Cardiac septum (tissue), 1 donor: ENCODE results near the gene MFSD6. TPM values are rescaled to one million over a fixed set of nuclear protein-coding genes. Genes with fewer than 3 reads are reported as not detected.
"Not testable (repeated sequence)": the region's sequence is repeated elsewhere in the genome, so short reads cannot be mapped to it uniquely, and the experiment has no call there.

Experiments used
- DNase-seq: peaks from one replicate; pipeline ENCODE4 v3.0.0-alpha.2; 2020; ENCODE audit warnings: low spot score
- intact Hi-C: fragments of 100-400 bp; cut with DNase I; formaldehyde crosslinking; loops from one replicate; pipeline ENCODE4 v1.14.0; 2022
- total RNA-seq: library from RNA; stranded (reverse); fragmentation: NEBNext Ultra II Directional; extraction: Animal tissue kit (Norgen Biotek cat#: 25700); gene quantifications from one replicate; pipeline ENCODE4 v1.2.1, GENCODE V29; 2021
- donor health status: DM: no; HTN: no; CAD: no.

MFSD6 gene
- total RNA-seq, 1 donor from 2014 or later, result 14.4 TPM

DNA sequence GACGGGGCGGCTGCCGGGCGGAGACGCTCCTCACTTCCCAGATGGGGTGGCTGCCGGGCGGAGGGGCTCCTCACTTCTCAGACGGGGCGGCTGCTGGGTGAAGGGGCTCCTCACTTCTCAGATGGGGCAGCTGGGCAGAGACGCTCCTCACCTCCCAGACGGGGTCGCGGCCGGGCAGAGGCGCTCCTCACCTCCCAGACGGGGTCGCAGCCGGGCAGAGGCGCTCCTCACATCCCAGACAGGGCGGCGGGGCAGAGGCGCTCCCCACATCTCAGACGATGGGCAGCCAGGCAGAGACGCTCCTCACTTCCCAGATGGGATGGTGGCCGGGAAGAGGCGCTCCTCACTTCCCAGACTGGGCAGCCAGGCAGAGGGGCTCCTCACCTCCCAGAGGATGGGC is 22.7 kb downstream of the MFSD6 start:
- DNase-seq, intact Hi-C loops: not testable (repeated sequence)

DNA sequence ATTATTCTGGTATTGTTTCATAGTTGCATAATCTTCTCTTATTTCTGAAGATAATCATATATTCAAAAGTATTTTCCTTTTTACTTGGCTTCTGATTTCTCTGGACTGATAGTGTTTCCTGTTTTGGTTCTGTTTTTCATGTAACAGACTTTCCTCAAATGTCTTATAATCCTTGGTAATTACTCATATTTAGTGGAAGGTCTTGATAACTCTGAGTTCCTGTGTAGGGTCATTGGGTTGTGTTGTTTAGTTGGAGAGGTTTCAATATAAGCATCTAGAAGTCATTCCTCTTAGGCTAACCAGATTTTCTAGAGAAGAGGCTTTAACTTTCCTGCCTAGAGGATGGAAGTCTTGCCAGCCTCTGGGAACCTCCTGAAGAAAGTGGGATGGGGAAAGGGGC is 23.8 kb downstream of the MFSD6 start:
- intact Hi-C loops, result no loop called here
- no peak for DNase-seq

DNA sequence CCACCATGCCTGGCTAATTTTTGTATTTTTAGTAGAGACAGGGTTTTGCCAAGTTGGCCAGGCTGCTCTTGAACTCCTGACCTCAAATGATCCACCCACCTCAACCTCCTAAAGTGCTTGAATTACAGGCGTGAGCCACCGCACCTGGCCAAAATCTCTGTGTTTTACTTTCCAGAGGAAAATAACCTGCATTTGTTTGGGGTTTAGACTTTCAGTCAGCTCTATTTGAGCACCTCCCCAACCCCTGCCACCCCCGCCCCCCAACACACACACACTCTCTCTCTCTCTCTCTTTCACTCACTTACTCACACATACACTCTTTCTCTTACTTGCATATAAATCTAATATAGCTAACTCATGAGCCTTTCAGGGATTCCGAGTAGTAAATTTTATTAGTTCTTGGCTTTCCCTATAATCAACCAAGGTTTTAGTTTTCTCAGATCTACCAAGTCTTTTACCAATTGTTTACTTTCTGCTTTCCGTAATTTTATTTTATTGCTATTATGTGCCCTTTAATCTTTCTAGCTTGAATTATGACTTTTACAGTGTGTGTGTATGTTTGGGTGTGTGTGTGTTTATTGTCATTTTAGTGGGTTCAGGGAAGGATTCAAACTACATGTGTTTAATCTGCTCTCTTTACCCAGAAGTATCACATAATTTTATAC is 24.5 kb downstream of the MFSD6 start:
- intact Hi-C loops, result no loop called here
- DNase-seq, result no peak

DNA sequence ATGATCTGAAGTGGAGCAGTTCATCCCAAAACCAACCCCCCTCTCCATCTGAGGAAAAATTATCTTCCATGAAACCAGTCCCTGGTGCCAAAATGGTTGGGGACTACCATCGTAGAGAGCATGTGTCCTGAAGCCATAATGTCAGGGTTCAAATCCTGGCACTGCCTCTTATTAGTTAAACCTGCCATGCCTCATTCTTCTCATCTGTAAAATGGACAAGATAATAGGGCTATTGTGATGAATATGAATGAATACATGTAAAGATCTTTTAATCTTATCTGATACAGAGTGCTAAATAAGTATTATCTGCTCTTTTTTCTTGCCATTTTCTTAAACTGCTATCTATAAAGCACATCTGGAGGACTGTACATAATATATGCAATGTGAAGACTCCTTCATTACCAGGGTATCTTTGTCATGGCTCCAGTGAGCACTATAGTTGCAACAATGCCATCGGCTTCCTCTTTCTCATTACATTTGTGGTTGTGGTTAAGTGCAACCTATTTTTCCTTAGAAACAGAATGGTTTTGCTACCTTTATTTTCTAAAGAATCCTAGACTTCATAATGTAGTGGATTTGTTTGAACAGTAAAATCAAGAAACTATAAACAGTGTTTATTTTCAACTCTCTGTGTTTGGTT is 27.0 kb downstream of the MFSD6 start:
- intact Hi-C loops, result no loop called here
- DNase-seq, result no peak

DNA sequence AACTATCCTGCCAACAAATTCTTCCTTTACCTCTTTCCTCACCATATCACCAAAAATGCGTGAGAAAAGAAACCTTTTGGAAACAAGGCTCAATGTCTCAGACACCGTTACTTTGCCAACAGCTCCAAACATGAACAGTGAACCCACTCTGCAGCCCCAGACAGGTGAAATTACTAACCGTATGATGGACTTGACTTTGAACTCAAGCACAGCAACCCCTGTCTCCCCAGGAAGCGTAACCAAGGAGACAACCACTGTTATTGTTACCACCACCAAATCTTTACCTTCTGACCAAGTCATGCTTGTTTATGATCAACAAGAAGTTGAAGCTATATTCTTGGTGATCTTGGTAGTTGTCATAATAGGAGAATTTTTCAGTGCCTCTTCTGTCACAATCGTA is 28.4 kb downstream of the MFSD6 start:
- DNase-seq, result no peak
- intact Hi-C loops, result no loop called here

DNA sequence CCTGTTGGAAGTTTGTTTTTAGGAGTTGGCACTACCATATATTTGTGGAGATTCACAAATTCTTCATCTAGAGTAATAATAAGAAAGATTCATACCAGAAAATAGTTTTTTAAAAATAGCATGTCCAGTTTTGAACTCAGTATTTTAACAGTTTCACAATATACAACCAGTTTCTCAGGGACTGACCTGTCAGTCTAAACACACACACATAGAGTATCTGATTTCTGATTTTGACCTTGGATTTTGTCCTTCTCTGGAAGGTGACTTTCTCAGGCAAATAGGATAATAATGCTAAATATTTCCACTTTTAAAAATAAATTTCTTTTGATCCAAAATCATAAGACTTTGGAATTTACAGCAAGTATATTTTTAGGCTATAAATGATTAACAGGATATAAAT is 32.0 kb downstream of the MFSD6 start:
- no peak for DNase-seq
- intact Hi-C loops, result no loop called here

DNA sequence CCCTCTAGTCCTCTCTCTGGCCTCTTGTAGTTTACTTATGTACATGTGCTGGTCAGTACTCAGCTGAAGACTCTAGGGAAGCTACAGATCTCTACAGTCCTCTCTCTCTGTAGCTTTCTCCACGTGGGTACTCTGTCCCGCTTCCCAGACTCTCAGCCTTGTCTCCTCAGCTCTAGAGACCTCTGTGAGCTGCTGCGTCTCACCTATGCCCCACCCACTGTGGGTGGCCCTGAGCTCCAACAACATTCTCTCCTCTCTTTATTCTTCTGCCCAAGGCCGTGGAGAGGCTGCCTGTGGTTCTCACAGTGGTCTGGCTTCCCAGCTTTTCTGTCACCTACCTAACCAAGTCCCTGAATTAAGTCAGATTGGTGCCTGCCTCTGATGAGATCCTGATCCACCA is 33.4 kb downstream of the MFSD6 start:
- DNase-seq, result no peak
- intact Hi-C loops, result no loop called here

DNA sequence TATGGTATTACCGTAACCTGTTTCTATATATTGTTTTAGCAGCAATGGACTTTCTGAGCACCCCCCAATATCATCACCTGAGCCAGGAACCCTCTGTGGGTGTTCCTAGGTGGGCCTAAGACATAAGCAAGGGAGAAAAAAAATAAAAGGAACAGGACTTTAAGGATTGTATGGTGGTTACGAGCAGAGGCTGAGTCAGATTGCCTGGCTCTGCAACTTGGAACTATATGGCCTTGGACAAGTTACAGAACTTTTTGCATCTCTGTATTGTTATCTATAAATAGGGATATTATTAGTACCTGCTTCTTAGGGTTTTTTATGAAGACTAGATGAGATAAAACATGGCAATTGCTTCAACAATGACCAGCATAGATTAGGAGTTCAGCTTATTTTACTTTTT is 34.9 kb downstream of the MFSD6 start:
- intact Hi-C loops, result no loop called here

DNA sequence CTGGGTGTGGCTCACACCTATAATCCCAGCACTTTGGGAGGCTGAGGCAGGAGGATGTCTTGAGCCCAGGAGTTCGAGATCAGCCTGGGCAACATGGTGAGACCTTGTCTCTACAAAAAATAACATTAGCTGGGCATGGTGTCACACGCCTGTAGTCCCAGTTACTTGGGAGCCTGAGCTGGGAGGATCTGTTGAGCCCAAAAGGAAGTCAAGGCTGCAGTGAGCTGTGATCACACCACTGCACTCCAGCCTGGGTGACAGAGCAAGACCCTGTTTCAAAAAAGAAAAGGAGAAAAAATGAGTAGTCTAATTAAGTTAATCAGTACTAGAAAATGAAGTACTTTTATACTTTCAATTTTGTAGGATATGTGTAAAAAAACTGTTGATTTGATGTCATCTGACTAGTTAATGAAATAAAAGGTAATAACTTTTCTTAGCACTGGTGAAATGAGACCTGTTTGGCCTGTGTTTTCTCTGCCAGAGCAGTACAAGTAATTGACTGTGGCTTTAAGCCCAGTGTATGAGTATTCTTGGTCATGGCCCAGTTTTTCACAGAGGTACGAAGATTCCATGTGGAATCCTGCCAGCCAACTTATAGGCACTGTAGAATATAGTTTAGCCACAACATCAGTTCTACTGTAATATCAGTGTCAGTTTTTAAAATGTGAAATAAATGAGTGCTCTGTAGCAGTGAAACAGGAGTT is 35.8 kb downstream of the MFSD6 start:
- no peak for DNase-seq
- intact Hi-C loops, result no loop called here

More for the DNA sequence above, 34.9 kb downstream of the MFSD6 start:
- no peak for DNase-seq

DNA sequence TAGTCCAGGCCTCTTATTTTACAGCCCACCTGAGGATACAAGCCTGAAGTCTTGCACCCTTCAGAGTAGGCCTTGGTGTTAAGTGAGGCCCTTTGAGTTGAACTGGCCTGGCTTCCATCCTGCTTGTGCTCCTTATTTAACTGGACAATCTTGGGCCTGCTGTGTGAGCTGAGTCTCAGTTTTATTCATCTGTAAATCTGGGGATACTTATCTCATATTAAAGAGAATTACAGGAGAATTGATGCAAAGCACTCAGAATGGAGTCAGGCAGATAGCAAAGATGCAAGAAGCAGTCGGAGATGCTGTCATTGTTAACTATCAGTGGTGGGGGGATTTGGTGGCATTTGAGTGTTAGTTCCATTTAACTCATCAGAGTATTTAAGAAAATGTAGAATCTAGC is 36.8 kb downstream of the MFSD6 start:
- intact Hi-C loops, result no loop called here
- DNase-seq, result no peak

DNA sequence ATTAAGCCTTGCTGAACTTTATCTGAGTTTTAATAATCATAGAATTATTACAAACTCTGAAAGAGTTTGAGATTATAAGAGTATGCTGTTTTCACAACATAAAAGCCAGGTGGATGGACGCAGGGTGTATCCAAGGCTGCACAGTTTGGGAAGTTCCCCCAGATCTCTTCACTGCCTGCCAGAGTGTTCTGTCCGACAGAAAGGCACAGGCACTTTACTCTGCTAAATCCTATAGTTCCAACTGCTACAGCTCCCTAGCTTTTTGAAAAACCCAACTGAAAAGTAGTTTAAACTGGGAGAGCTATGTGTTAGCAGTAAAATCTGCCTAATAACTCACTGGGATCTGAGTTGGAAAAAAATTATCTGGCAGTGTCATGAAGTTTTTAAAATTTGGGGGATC is 38.0 kb downstream of the MFSD6 start:
- intact Hi-C loops, result no loop called here
- DNase-seq, result no peak

DNA sequence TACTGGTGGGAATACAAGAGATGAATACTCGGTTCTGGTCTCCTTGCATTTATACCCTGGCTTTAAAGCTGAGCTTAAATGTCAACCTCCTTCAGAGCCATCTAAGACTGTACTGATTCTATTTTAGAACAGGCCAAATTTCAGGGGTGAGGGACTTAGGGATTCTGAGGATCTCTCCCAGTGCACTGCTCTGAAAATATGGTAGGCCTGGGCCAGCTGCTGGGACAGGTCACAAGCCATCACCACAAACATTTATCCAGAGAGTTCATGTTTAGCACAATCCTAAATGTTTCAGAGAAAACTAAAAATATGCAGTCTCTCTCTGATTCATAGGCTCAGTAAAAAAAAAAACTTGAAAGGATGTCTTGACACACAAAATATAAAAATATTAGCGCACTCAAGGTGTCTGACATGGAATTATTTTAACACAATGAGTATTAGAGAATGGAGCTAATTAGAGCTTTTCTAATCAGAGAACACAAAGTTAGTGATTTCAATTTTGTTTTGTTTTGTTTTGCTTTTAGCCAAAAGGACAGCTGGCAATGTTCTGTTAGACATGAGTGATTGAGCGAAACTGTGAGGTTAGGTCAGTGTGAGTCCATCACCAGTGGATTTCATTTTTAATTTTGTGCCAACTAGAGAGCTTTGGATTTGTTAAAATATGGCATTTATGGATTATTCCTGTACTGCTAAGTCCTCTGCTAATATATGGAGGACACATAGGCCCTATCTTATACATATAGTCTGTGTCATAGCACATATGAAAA is 38.8 kb downstream of the MFSD6 start:
- intact Hi-C loops, result no loop called here
- no peak for DNase-seq

DNA sequence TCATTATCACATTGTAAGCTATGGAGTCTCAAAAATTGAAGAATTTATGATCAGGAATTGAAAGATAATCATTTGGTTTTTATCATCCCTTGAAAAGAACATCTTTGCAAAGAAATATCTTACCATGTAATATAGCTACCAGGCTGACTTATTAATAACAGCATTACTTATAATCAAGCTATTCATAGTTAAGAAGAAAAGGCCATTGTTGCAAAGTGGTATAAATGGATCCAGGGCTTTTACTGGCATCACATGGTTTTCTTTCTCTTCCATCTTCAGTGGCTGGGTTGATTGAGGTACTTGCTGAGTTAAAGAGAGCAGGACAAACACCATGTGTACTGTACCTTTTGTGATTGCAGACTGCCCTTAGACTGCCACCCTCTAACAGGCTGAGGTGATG is 39.6 kb downstream of the MFSD6 start:
- intact Hi-C loops, result no loop called here
- DNase-seq, result no peak

DNA sequence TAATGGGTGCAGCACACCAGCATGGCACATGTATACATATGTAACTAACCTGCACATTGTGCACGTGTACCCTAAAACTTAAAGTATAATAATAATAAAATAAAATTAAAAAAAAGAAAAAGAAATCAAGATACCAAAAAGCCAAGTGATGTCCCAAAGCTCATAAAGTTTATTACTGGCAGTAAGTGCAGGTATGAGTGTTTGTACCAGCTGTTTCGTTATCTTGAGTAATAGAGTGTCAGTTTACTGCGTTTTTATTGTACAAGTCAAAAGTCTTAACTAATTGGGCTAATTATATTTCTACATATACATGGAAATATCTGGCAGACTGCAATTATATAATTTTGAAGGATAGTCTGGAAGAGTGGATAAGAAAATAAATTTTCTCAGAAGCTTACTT is 41.8 kb downstream of the MFSD6 start:
- DNase-seq, result no peak
- intact Hi-C loops, result no loop called here

DNA sequence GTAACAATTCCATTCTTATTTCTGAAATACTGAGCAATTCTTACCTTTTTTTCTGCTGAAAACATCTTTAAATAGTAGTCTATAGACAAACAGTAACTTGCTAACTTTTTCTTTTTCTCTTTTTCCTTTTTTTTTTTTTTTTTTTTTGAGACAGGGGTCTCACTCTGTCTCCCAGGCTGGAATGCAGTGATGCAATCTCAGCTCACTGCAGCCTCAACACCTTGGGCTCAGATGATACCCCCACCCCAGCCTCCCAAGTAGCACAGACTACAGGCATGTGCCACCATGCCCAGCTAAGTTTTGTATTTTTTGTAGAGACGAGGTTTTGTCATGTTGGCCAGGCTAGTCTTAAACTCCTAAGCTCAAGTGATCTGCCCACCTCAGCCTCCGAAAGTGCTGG is 42.2 kb downstream of the MFSD6 start:
- no peak for DNase-seq
- intact Hi-C loops, result no loop called here

DNA sequence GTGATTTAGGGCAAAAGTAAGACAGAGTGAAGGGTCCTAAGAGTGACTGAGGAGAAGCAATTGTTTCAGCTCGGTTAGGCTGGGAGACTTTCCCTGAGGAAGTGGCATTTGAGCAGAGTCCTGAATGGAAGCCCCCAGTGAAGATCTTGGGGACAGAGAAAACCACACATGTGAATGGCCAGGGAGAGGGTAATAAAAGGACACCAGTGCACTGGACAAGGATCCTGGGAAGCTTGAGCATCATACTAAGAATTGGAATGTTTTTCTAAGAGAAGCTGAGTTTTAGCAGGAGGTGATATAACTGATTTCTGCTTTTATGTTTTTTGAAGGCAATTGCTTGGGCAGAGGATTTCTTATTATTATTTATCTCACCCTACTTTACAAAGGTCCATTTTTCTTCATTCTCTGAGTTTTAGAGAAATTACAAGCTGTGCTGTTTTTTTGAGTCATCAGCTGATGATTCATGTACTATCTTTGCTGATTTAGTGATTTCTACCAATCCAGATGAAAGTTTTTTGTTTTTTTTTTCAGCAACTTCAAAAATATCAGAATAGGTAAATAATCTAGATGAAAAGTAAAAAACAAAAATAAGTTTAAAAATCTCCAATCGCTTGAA is 43.5 kb downstream of the MFSD6 start:
- intact Hi-C loops, result no loop called here
- DNase-seq, result no peak

DNA sequence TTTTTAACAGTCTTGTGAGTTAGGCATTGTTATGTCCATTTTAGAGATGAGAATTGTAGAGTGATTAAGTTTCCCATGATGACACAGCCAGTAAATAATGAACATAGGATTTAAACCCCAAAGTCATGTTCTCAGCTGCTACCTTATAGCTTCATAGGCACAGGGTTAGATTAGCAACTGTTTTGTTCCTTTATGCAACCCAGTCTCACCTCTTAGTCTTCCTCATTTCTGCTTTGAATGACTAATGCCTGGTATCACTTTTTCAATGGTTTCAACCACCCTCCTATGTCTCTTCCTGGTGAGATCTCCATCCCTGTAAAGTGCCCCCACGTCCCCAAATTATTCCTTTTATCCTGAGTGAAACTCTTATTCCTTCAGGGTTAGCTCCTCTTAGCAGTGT is 44.3 kb downstream of the MFSD6 start:
- intact Hi-C loops, result no loop called here
- no peak for DNase-seq

DNA sequence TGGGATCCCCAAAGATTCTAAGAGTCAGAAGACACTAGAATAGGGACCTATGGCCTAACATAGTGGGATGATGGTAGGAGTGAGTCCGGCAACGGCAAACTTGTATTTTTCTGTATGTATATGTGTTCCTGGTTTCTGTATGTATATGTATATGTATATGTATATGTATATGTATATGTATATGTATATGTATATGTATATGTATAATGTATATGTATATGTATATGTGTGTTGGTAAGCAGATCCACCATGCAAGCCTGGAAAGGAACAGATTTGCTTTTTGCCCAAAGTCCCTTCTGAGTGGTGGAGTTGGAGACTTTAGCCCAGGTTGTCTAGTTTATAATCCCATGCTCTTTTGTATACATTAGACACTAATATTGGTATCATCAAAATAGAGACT is 46.6 kb downstream of the MFSD6 start:
- no peak for DNase-seq
- intact Hi-C loops, result no loop called here

DNA sequence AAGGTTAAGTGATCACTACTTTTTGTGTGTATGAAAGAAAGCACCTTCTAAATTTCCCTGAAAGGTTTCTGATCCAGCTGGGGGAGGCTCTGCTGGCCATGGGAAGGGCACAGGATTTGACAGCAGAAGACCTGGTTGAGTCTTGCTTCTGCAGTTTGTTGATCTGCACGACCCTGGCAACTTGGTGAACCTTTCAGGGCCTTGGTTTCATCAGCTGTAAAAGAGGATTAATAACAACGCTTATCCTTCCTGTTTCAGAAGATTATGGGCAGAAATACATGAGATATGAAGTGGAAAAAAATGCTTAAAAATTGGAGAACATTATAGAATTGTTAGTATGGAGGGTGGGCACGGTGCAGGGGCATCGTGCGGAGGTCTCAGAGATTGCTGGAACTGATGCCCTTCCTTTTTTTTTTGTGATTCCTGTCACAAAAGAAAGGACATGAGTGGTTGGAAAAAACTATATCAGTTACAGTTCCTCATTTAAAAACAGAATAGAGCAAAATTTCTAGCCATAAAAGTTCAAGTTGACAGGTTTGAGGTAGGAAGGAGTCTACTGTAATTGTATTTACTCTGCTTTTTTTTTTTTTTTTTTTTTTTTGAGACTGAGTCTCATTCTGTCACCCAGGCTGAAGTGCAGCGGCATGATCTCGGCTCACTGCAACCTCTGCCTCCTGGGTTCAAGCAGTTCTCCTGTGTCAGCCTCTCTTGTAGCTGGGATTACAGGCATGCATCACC is 47.4 kb downstream of the MFSD6 start:
- intact Hi-C loops, result no loop called here
- DNase-seq, result no peak
